ENCODE data around the gene LHCGR.

DNA sequence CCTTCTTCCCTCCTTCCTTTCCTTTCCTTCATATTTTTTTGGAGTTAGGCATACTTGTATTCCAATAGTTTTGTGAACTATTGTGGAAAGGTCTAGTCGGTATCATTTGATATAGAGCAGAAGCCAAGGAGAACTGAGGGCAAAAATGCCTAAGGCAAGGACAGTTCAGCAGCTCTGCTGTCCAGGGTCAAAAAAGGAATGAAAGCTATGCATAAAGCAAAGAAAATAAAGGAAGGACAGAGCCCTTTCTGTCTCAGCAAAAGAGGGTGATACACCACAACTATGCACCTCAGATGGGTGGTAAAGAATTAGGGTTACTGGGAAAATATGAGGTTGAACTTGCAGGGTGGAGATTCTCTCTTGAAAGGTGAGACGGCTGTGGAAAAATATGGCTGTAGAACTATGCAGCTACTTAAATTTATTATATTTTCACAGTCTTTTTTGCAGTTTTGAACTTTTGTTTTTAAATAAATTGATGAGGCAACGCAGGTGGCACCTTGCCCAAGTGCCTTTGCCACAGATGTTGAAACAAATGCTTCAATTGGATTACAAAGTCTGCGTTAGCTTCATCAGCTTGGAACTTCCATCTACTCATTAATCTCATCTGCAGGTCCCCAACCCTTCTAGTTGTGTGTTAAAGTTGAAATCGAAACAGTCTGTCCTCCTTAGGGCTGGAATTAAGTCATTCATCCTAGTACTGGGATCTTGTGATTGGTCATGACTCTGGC, 20.8 kb downstream of the LHCGR start:
- TF ChIP-seq, protein P1, sequence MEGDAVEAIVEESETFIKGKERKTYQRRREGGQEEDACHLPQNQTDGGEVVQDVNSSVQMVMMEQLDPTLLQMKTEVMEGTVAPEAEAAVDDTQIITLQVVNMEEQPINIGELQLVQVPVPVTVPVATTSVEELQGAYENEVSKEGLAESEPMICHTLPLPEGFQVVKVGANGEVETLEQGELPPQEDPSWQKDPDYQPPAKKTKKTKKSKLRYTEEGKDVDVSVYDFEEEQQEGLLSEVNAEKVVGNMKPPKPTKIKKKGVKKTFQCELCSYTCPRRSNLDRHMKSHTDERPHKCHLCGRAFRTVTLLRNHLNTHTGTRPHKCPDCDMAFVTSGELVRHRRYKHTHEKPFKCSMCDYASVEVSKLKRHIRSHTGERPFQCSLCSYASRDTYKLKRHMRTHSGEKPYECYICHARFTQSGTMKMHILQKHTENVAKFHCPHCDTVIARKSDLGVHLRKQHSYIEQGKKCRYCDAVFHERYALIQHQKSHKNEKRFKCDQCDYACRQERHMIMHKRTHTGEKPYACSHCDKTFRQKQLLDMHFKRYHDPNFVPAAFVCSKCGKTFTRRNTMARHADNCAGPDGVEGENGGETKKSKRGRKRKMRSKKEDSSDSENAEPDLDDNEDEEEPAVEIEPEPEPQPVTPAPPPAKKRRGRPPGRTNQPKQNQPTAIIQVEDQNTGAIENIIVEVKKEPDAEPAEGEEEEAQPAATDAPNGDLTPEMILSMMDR (IDR thresholded peaks at IDR 0.05; ENCODE audit: poor library complexity): no peak
- no peak for TF ChIP-seq EZH2 (IDR thresholded peaks at IDR 0.05; ENCODE audit: borderline replicate concordance)
- TF ChIP-seq EZH2phosphoT487 (IDR thresholded peaks at IDR 0.05; ENCODE audit: low read depth, severe bottlenecking, unreplicated experiment): no peak

All from hepatocyte (in vitro differentiated cells).